HG02623 (cell line): ENCODE results near the gene CTNNBIP1.
"Not testable (repeated sequence)": the region's sequence is repeated elsewhere in the genome, so short reads cannot be mapped to it uniquely, and the experiment has no call there.

Experiments used
- ATAC-seq: cut with Tn5 transposase; IDR thresholded peaks from one replicate; pipeline ENCODE4 v1.9.1; 2021; ENCODE audit warnings: moderate library complexity; ENCODE audit not compliant: unreplicated experiment

CTNNBIP1 gene

DNA sequence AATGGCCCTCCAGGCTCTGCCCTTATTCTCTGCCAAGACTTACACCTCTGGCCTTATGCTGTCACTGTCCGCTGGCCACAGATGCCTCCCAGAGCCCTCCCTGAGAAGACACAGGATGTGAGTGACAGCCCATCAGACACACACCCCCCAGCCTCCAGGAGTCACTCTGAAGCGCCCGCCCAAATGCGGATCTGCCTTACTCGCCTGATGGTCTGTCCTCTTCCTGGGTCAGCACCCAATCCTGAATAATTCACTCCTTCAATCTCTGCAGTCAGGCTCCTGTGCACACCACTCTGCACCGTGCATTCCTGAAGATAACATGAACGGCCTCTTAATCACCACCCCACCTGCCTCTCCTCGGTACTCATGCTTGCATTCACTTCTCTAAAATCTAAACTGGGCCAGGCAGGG, 101.0 kb downstream of the CTNNBIP1 start:
- no peak for ATAC-seq

DNA sequence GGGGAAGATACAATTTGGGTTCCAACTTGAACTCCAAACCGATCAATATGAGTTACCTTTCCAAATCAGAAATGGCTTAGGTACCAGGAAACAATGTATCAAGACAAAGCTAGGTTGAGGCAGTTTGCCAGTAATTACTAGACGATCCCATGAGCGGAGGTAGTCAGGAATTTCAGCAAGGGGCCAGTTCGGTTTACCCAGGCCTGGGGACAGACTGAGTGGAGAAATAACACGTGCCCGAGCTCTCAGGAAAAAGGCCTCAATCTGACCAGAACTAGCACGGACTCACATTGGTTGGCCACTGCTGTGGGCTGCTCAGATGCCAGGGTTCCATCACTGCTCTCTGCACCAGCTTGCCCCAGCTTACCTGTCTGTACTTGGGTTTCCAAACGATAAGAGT, 101.6 kb downstream of the CTNNBIP1 start:
- no peak for ATAC-seq

DNA sequence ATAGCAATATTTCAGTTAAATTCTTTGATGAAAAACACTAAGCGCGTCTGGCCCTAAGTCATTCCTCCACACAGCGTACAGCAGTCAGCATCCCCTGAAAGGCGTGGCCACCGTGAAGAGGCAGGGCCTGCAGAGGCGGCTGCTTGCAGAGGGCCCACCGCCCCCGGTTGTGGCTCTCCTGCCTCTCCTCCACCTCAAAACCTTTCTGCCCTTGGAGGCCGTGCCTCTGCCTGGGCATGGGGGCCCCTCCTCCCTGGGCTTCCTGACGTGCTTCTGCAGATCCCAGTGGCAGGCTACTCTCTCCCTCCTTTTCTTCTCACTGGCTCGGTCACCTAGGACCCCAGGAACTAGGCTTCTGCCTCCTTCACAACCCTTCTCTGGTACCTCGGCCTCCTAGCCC, 102.5 kb downstream of the CTNNBIP1 start:
- ATAC-seq: no peak

DNA sequence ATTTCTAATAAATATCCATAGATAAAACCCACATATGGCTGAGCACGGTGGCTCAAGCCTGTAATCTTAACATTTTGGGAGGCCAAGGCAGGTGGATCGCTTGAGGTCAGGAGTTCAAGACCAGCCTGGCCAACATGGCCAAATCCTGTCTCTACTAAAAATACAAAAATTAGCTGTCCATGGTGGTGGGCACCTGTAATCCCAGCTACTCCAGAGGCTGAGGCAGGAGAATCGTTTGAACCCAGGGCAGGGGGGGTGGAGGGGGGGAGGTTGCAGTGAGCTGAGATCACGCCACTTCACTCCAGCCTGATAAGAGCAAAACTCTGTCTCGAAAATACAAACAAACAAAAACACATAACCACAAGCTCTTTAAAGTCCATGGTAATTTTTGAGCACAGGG, 104.1 kb downstream of the CTNNBIP1 start:
- not testable (repeated sequence) for ATAC-seq

DNA sequence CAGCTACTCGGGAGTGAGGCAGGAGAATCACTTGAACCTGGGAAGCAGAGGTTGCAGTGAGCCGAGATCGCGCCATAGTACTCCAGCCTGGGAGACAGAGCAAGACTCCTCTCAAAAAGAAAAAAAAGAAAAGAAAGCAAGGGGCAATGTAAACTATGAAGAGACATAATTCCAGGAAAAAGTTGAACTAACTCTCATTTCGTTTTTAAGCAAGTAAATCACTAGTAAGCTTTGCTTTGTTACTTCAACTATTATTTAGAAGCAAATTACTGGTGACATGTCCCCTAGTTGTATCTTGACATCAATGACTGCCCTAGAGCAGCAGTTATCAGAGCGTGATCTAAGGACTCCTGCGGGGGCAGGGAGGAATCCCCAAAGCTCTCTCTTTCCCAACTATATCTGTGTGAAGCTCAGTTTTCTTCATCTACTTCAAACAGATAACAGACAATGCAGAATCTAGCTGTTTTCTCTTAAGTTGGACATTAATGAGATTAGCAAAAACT, 105.0 kb downstream of the CTNNBIP1 start:
- ATAC-seq: no peak

DNA sequence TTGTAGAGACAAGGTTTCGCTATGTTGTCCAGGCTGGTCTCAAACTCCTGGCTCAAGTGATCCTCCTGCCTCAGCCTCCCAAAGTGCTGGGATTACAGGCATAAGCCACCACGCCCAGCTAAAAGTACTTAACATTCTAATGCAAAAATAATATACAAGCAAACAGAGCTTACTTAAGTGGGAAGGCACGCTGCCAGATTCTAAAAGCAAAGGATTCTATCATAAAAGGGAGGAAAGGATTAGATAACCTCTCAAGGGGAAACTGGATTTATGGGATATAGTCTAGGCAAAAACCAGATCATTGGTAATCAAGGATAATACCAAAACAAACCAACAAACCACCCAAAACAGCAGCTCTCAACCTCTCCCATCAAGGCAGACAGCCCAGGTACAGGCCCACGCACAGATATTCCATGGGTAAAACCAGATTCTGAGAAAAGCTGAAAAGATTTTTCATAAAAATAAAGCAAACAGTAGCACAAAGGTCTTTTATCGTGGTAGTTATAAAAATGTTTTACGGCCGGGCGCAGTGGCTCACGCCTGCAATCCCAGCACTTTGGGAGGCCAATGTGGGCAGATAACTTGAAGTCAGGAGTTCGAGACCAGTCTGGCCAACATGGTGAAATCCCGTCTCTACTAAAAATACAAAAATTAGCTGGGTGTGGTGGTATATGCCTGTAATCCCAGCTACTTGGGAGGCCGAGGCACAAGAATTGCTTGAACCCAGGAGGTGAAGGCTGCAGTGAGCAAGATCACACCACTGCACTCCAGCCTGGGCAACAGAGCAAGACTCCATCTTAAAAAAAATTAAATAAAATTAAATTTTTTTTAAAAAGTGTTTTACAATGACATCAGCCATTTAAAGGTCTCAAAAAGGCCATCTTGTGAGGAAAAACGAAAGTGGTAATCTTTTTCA, 106.8 kb downstream of the CTNNBIP1 start:
- ATAC-seq: not testable (repeated sequence)

DNA sequence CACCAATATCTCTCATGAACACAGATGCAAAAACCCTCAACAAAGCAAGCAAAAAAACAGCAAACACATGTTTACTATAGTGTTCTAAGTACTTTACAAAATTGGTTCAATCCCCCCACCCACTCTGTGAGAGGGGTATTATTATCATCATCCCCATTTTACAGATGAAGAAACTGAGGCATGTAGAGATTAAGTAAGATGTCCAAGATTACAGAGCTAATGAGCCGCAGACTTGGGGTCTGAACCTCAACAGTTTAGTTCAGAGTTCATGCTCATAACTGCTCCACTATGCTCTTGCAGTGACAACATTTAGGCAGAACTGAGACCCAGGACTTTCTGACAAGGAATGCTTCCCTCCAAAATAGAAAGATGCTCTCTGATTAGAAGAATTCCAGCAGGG, 108.2 kb downstream of the CTNNBIP1 start:
- ATAC-seq: no peak
